Lower leg skin (tissue), 4 donors: Measurements from ENCODE around the gene PGM1. TPM values are rescaled to one million over a fixed set of nuclear protein-coding genes. Genes with fewer than 3 reads are reported as not detected.
A peak's percentile ranks its signal among the peaks of the same experiment; 100 is the strongest.

ENCODE experiments used
- DNase-seq, 2 donors: peaks; one replicate each; pipeline ENCODE4 v3.0.0-alpha.2; 2019; ENCODE audit warnings: low spot score in 2 of 2
- H3K4me3 ChIP-seq: fragments of 200-600 bp; sonication (generic); 2 replicates; pipeline ENCODE4 v1.5.1; 2017; ENCODE audit warnings: mild to moderate bottlenecking, low read depth; ENCODE audit not compliant: poor library complexity, severe bottlenecking
- CTCF ChIP-seq, 3 donors: fragments of 450-650 bp; IDR thresholded peaks; one replicate each; pipeline ENCODE4 v1.5.1; 2016; ENCODE audit warnings: antibody characterized with exemption in 3 of 3, mild to moderate bottlenecking in 3 of 3, moderate library complexity in 2 of 3
- POLR2A ChIP-seq, 2 donors: fragments of 450-650 bp; IDR thresholded peaks; one replicate each; pipeline ENCODE4 v1.6.1; 2016 to 2017; ENCODE audit warnings: antibody characterized with exemption in 2 of 2, mild to moderate bottlenecking in 1 of 2, moderate library complexity in 1 of 2
- WGBS, 2 donors: methylation state at CpG; one replicate each; pipeline ENCODE4 v1.1.5; 2018; 5-methylcytosine and 5-hydroxymethylcytosine counted together
- intact Hi-C: fragments of 100-400 bp; cut with DNase I; formaldehyde crosslinking; loops from one replicate; pipeline ENCODE4 v1.15.0; 2023; ENCODE audit warnings: low total_unique reads
- total RNA-seq, 4 donors: library from RNA; depleted of rRNA; stranded (reverse); fragments of >200 nt; gene quantifications; one replicate each; pipeline ENCODE4 v1.1.0, GENCODE V29; 2016

Gene PGM1
- total RNA-seq, 4 donors from 2014 or later = 39.3 to 54.2 (median 48.9) TPM

- no peak for DNase-seq
- no peak overlapping the region for H3K4me3 ChIP-seq
- WGBS, 2 donors = 88 to 93% methylated on average over 3 of the region's 3 CpGs
- TF ChIP-seq CTCF (IDR thresholded peaks at IDR 0.05) (no peak), POLR2A (IDR thresholded peaks at IDR 0.05) (no peak)
- intact Hi-C loops = no loop called here
Observed at GRCh38 chr1:63603810-63604209, 10.6 kb downstream of the PGM1 start.

- intact Hi-C loops = no loop called here
- TF ChIP-seq POLR2A (IDR thresholded peaks at IDR 0.05) (no peak), CTCF (IDR thresholded peaks at IDR 0.05) (no peak)
- no peak overlapping the region for H3K4me3 ChIP-seq
- peak in 1 of 2 donors; percentile 60 for DNase-seq
- 95 to 96% methylated on average over 7 of the region's 7 CpGs for WGBS, 2 donors
Observed at GRCh38 chr1:63607322-63607721, 14.1 kb downstream of the PGM1 start.

GRCh38 chr1:63611231-63611630 lies 18.0 kb downstream of the PGM1 start:
- 64 to 70% methylated on average over 3 of the region's 3 CpGs for WGBS, 2 donors
- H3K4me3 ChIP-seq = no peak overlapping the region
- TF ChIP-seq CTCF (IDR thresholded peaks at IDR 0.05) (no peak), POLR2A (IDR thresholded peaks at IDR 0.05) (no peak)
- no peak for DNase-seq
- intact Hi-C loops = no loop called here

- whole genome bisulfite sequencing, 2 donors = 66 to 74% methylated on average over 4 of the region's 4 CpGs
- TF ChIP-seq CTCF (IDR thresholded peaks at IDR 0.05) (no peak), POLR2A (IDR thresholded peaks at IDR 0.05) (no peak)
- DNase-seq = no peak
- no peak overlapping the region for H3K4me3 ChIP-seq
- intact Hi-C loops = no loop called here
Observed at GRCh38 chr1:63612564-63612963, 19.4 kb downstream of the PGM1 start.

GRCh38 chr1:63612971-63613370 lies 19.8 kb downstream of the PGM1 start:
- intact Hi-C loops = no loop called here
- no peak for DNase-seq

More at GRCh38 chr1:63612971-63613370, 19.8 kb downstream of the PGM1 start:
- no peak for TF ChIP-seq POLR2A (IDR thresholded peaks at IDR 0.05)
- no peak for TF ChIP-seq CTCF (IDR thresholded peaks at IDR 0.05)
- no peak overlapping the region for H3K4me3 ChIP-seq
